Mesenchymal stem cell (in vitro differentiated cells and primary cell): ENCODE data around the gene IKZF1.
A peak's percentile ranks its signal among the peaks of the same experiment; 100 is the strongest.

ENCODE experiments used
- DNase-seq: peaks from one replicate; pipeline ENCODE4 v3.0.0-alpha.2; 2013
- H2AFZ ChIP-seq: one replicate; pipeline ENCODE4 v1.6.1; 2013; ENCODE audit warnings: low read depth, mild to moderate bottlenecking, control low read depth, inconsistent platforms, low read length, moderate library complexity
- H2AK5ac ChIP-seq: 2 replicates; pipeline ENCODE4 v1.6.1; 2013; ENCODE audit warnings: low read length, moderate library complexity, mild to moderate bottlenecking, inconsistent platforms; ENCODE audit not compliant: severe bottlenecking
- H2BK120ac ChIP-seq: one replicate; pipeline ENCODE4 v1.6.1; 2013; ENCODE audit warnings: low read depth, mild to moderate bottlenecking, inconsistent platforms, low read length, moderate library complexity
- H2BK12ac ChIP-seq, 2 experiments: one replicate each; pipeline ENCODE4 v1.6.1; 2013; ENCODE audit warnings: inconsistent platforms in 2 of 2, low read length in 2 of 2, mild to moderate bottlenecking in 2 of 2, moderate library complexity in 2 of 2, control low read depth in 1 of 2
- H2BK15ac ChIP-seq: one replicate; pipeline ENCODE4 v1.6.1; 2013; ENCODE audit warnings: mild to moderate bottlenecking, low read depth, inconsistent platforms; ENCODE audit not compliant: poor library complexity, severe bottlenecking
- H2BK5ac ChIP-seq: 2 replicates; pipeline ENCODE4 v1.6.1; 2013; ENCODE audit warnings: low read depth, mild to moderate bottlenecking, low read length, control low read depth, inconsistent platforms; ENCODE audit not compliant: poor library complexity, severe bottlenecking
- H3K14ac ChIP-seq, 2 experiments: one replicate each; pipeline ENCODE4 v1.6.1; 2013; ENCODE audit warnings: inconsistent platforms in 2 of 2, low read length in 2 of 2, control low read depth in 1 of 2, mild to moderate bottlenecking in 1 of 2, moderate library complexity in 1 of 2
- H3K18ac ChIP-seq, 2 experiments: one replicate each; pipeline ENCODE4 v1.6.1; 2013; ENCODE audit warnings: inconsistent platforms in 2 of 2, low read length in 2 of 2, control low read depth in 1 of 2, low read depth in 1 of 2, mild to moderate bottlenecking in 1 of 2
- H3K23ac ChIP-seq, 2 experiments: one replicate each; pipeline ENCODE4 v1.6.1; 2013; ENCODE audit warnings: inconsistent platforms in 2 of 2, low read length in 2 of 2, mild to moderate bottlenecking in 2 of 2, moderate library complexity in 2 of 2, control low read depth in 1 of 2
- H3K27ac ChIP-seq: 2 replicates; pipeline ENCODE4 v1.5.1; 2013; ENCODE audit warnings: mild to moderate bottlenecking, moderate library complexity, low read length, control low read depth, inconsistent platforms; ENCODE audit not compliant: poor library complexity, severe bottlenecking
- H3K27me3 ChIP-seq, 2 experiments: 2 replicates each; pipeline versions ENCODE4 v1.6.1 to v1.7.0; 2013; ENCODE audit warnings: low read length in 2 of 2, mild to moderate bottlenecking in 2 of 2, moderate library complexity in 2 of 2, control low read depth in 1 of 2, inconsistent platforms in 1 of 2; ENCODE audit not compliant: control insufficient read depth in 1 of 2, insufficient read depth in 1 of 2
- H3K36me3 ChIP-seq, 2 experiments: 2 replicates each; pipeline versions ENCODE4 v1.6.1 to v1.7.0; 2013; ENCODE audit warnings: low read length in 2 of 2, control low read depth in 1 of 2, inconsistent platforms in 1 of 2, low read depth in 1 of 2, mild to moderate bottlenecking in 1 of 2; ENCODE audit not compliant: insufficient read depth in 2 of 2, control insufficient read depth in 1 of 2
- H3K4ac ChIP-seq, 2 experiments: one replicate each; pipeline ENCODE4 v1.6.1; 2013; ENCODE audit warnings: inconsistent platforms in 2 of 2, low read length in 2 of 2, mild to moderate bottlenecking in 2 of 2, moderate library complexity in 2 of 2, control low read depth in 1 of 2, low read depth in 1 of 2
- H3K4me1 ChIP-seq: 2 replicates; pipeline ENCODE4 v1.6.1; 2013; ENCODE audit warnings: low read depth, low read length, control low read depth; ENCODE audit not compliant: control insufficient read depth, insufficient read depth
- H3K4me2 ChIP-seq: 2 replicates; pipeline ENCODE4 v1.6.1; 2013; ENCODE audit warnings: low read length, mild to moderate bottlenecking, inconsistent platforms; ENCODE audit not compliant: poor library complexity, severe bottlenecking
- H3K4me3 ChIP-seq, 2 experiments: 2 replicates each; pipeline versions ENCODE4 v1.5.1 to v1.7.0; 2013; ENCODE audit warnings: low read length in 2 of 2, mild to moderate bottlenecking in 2 of 2, control low read depth in 1 of 2, low read depth in 1 of 2; ENCODE audit not compliant: insufficient read depth in 1 of 2
- H3K79me1 ChIP-seq: replicated peaks from 2 replicates; pipeline ENCODE4 v1.6.1; 2013; ENCODE audit warnings: mild to moderate bottlenecking, control low read depth, low read length, inconsistent platforms; ENCODE audit not compliant: poor library complexity, severe bottlenecking
- H3K9ac ChIP-seq: 2 replicates; pipeline ENCODE4 v1.7.0; 2013; ENCODE audit warnings: mild to moderate bottlenecking, low read length, moderate library complexity
- H3K9me3 ChIP-seq: 2 replicates; pipeline ENCODE4 v1.7.0; 2013; ENCODE audit warnings: mild to moderate bottlenecking, low read length; ENCODE audit not compliant: control insufficient read depth
- H4K8ac ChIP-seq: one replicate; pipeline ENCODE4 v1.6.1; 2013; ENCODE audit warnings: inconsistent platforms, mild to moderate bottlenecking, low read length, moderate library complexity
- H4K91ac ChIP-seq: one replicate; pipeline ENCODE4 v1.6.1; 2013; ENCODE audit warnings: mild to moderate bottlenecking, low read length, inconsistent platforms
- WGBS: methylation state at CpG from one replicate; pipeline ENCODE4 v1.1.7; 2013; ENCODE audit warnings: mixed read lengths; 5-methylcytosine and 5-hydroxymethylcytosine counted together

The IKZF1 gene

DNA sequence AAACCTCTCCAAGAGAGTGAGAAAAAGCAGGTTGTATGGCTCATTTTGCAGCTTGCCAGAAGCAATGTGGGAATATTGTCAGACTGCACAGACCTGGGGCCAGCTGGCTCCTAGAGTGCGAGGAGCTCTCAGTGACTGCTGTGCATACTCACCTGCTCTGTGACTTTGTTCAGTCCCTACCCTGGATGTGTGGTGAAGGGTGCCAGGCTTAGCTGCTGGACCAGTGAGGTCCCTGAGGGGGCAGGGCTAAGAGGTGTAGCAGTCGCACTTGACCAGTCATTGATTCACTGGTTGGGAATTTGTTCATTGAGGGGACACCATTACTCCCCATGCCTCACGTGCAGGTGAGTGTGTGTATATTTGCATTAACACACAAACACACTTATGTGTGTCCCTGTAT, 60.1 kb downstream of the IKZF1 start:
- Histone ChIP-seq H3K4me3 (no peak overlapping the region), H2AK5ac (no peak overlapping the region), H2BK5ac (no peak overlapping the region), H2BK12ac (no peak overlapping the region), H3K79me1 (no peaks in the 10 kb centered on the region), H3K18ac (no peak overlapping the region), H3K27ac (no peak overlapping the region), H2BK120ac (no peak overlapping the region), H3K14ac (peak overlapping the region in 1 of 2 experiments; percentile 87), H2BK15ac (no peak overlapping the region), H3K9me3 (peaks cover 13% of the 10 kb centered on the region), H3K36me3 (no peaks in the 10 kb centered on the region), H2AFZ (no peak overlapping the region), H3K23ac (no peak overlapping the region), H3K4ac (no peak overlapping the region), H3K4me1 (peaks cover 3% of the 10 kb centered on the region), H4K8ac (no peak overlapping the region), H4K91ac (peak overlapping the region; percentile 13), H3K4me2 (no peak overlapping the region), H3K27me3 (peaks cover 5 to 23% of the 10 kb centered on the region in 2 experiments), H3K9ac (no peak overlapping the region)
- DNase-seq: no peak
- WGBS: 74% methylated on average over 3 of the region's 3 CpGs

DNA sequence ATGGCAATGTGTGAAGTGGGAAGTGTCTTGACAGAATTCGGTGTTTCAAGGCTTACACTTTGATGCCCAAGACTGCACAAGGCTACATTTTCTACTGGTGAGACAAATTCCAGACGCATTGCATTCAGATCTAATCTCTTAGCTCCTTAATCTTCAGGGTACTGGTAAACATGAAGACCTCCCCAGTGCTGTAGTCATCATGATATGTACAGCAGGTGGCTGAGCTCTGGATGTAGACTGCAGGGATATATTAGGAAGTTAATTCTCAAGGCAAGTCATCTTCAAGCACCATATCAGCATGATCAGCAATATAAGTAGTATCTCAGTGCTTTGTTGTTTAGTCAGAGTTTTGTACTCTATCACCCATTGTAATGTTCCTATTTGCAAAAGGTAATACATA, 61.8 kb downstream of the IKZF1 start:
- H2BK15ac ChIP-seq: no peak overlapping the region
- no peak overlapping the region for H2AFZ ChIP-seq
- H3K4ac ChIP-seq: no peak overlapping the region
- peaks cover 3% of the 10 kb centered on the region for H3K4me1 ChIP-seq
- peaks cover 13% of the 10 kb centered on the region for H3K9me3 ChIP-seq
- no peak overlapping the region for H2BK120ac ChIP-seq
- no peak overlapping the region for H4K91ac ChIP-seq
- H2AK5ac ChIP-seq: no peak overlapping the region
- 31% methylated on average over 1 of the region's 2 CpGs for WGBS
- no peak overlapping the region for H3K4me3 ChIP-seq
- H3K27me3 ChIP-seq: peaks cover 5 to 23% of the 10 kb centered on the region in 2 experiments
- no peak overlapping the region for H3K14ac ChIP-seq
- H4K8ac ChIP-seq: no peak overlapping the region
- H3K23ac ChIP-seq: no peak overlapping the region
- no peaks in the 10 kb centered on the region for H3K79me1 ChIP-seq
- H3K36me3 ChIP-seq: no peaks in the 10 kb centered on the region
- no peak overlapping the region for H3K4me2 ChIP-seq
- no peak overlapping the region for H2BK12ac ChIP-seq
- no peak overlapping the region for H2BK5ac ChIP-seq
- no peak for DNase-seq
- H3K18ac ChIP-seq: no peak overlapping the region
- H3K27ac ChIP-seq: no peak overlapping the region
- H3K9ac ChIP-seq: no peak overlapping the region

GRCh38 chr7:50367100-50367499, 62.6 kb downstream of the IKZF1 start:
- peaks cover 13% of the 10 kb centered on the region for H3K9me3 ChIP-seq
- H3K36me3 ChIP-seq: no peaks in the 10 kb centered on the region
- H2AK5ac ChIP-seq: no peak overlapping the region
- no peak overlapping the region for H4K8ac ChIP-seq
- H3K4me3 ChIP-seq: no peak overlapping the region
- H3K23ac ChIP-seq: no peak overlapping the region
- H2AFZ ChIP-seq: no peak overlapping the region
- 83% methylated on average over 2 of the region's 2 CpGs for WGBS
- H3K18ac ChIP-seq: no peak overlapping the region
- H2BK120ac ChIP-seq: no peak overlapping the region
- H2BK12ac ChIP-seq: no peak overlapping the region
- no peak overlapping the region for H3K9ac ChIP-seq
- peaks cover 5 to 21% of the 10 kb centered on the region in 2 experiments for H3K27me3 ChIP-seq
- H3K4me1 ChIP-seq: peaks cover 3% of the 10 kb centered on the region
- H3K27ac ChIP-seq: no peak overlapping the region
- no peak overlapping the region for H3K4ac ChIP-seq
- H3K14ac ChIP-seq: no peak overlapping the region
- no peaks in the 10 kb centered on the region for H3K79me1 ChIP-seq
- H2BK5ac ChIP-seq: no peak overlapping the region
- H4K91ac ChIP-seq: no peak overlapping the region
- H2BK15ac ChIP-seq: no peak overlapping the region
- no peak overlapping the region for H3K4me2 ChIP-seq
- no peak for DNase-seq

GRCh38 chr7:50367570-50367969, 63.1 kb downstream of the IKZF1 start:
- H3K4me2 ChIP-seq: no peak overlapping the region
- peaks cover 10 to 18% of the 10 kb centered on the region in 2 experiments for H3K27me3 ChIP-seq
- no peak overlapping the region for H3K4me3 ChIP-seq
- no peak overlapping the region for H2BK12ac ChIP-seq
- no peaks in the 10 kb centered on the region for H3K36me3 ChIP-seq
- no peak for DNase-seq
- no peak overlapping the region for H4K8ac ChIP-seq
- no peak overlapping the region for H3K4ac ChIP-seq
- no peak overlapping the region for H2BK5ac ChIP-seq
- no peak overlapping the region for H2AK5ac ChIP-seq
- H3K9ac ChIP-seq: no peak overlapping the region
- WGBS: 95% methylated on average over 5 of the region's 6 CpGs
- H2BK15ac ChIP-seq: no peak overlapping the region
- no peak overlapping the region for H4K91ac ChIP-seq
- H3K23ac ChIP-seq: no peak overlapping the region
- no peaks in the 10 kb centered on the region for H3K79me1 ChIP-seq
- peaks cover 3% of the 10 kb centered on the region for H3K4me1 ChIP-seq
- H3K9me3 ChIP-seq: peaks cover 13% of the 10 kb centered on the region
- no peak overlapping the region for H2BK120ac ChIP-seq
- H3K14ac ChIP-seq: no peak overlapping the region
- H3K27ac ChIP-seq: no peak overlapping the region
- no peak overlapping the region for H2AFZ ChIP-seq
- no peak overlapping the region for H3K18ac ChIP-seq
